Measurements from ENCODE around the gene MED17.

DNA sequence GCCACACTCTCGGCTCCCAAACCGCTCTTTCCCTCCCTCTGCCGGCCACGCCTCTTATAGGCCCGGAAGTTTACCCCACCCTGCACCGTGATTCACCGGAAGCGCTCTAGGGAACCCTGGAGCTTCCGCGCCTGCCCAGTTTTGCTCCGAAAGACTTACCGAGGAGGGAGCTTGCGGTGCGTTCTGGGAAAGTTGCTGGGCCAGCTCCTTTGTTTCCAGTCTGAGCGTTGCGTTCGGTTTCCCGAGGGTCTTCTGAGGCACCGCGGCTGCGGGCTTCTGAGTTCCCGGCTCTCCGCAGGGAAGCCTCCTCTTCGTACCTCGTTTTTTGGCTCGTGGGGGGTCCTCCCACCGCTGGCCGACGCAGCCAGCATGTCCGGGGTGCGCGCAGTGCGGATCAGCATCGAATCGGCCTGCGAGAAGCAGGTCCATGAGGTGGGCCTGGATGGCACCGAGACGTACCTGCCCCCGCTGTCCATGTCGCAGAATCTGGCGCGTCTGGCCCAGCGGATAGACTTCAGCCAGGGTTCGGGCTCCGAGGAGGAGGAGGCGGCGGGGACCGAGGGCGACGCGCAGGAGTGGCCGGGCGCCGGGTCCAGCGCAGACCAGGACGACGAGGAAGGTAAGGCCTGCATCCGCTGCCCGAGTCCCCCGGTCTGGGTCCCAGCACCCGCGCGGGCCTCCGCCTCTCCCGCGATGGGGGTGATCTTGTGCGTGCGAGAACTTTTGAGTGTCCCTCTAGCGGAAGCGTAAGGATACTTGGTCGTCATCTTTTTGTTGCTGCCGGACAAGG, at the start of gene MED17:
- TF ChIP-seq GATA2 (IDR thresholded peaks at IDR 0.05; ENCODE audit: low read depth, low read length) (no peak), GATA3 (IDR thresholded peaks at IDR 0.05; ENCODE audit: low read depth, low read length) (no peak)

All from SH-SY5Y (cell line).